GM20000 (cell line): Measurements from ENCODE around the gene DHRS1.
A peak's percentile ranks its signal among the peaks of the same experiment; 100 is the strongest.

Experiments
- DNase-seq: peaks from one replicate; pipeline ENCODE4 v3.0.0; 2012; ENCODE audit warnings: low spot score
- TF ChIP-seq, protein P1 (sequence below): IDR thresholded peaks from 2 replicates; pipeline ENCODE4 v1.5.1; 2012; ENCODE audit warnings: mild to moderate bottlenecking, control low read depth; ENCODE audit errors: extremely low read depth, missing control alignments

DHRS1 gene

DNA sequence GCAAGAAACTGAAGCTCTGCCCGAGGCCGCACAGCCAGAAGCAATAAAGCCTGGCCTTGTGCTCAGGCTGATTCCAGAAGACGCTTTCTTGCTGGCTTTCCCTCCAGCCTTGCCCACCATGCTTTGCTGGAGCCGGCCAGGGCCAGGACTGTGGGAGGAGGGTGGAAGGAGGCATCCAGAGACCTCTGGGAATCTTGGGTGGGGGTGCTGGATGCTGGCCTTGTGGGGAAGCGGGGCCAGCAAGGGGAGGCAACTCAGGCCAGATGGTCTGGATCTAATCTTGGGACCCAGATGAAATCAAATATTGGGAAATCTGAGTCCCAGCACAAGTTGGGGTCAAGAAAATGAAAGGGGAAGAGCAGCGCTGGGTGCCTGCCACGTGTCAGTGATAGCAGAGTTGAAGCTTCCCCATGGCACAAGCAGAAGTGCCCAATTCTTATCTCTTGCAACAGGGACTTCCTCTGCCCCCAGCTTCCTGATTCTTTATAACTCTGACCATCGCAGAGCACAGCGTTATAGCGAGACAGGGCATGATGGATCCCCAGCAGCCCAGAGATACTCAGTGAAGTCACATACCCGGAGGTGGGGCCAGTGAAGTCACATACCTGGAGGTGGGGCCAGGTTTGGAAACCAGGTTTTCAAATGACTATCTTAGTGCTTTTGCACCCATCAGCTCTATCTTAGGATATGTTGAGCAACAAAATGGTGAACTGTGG is 21.8 kb downstream of the DHRS1 start:
- DNase-seq: no peak
- TF ChIP-seq, protein P1, sequence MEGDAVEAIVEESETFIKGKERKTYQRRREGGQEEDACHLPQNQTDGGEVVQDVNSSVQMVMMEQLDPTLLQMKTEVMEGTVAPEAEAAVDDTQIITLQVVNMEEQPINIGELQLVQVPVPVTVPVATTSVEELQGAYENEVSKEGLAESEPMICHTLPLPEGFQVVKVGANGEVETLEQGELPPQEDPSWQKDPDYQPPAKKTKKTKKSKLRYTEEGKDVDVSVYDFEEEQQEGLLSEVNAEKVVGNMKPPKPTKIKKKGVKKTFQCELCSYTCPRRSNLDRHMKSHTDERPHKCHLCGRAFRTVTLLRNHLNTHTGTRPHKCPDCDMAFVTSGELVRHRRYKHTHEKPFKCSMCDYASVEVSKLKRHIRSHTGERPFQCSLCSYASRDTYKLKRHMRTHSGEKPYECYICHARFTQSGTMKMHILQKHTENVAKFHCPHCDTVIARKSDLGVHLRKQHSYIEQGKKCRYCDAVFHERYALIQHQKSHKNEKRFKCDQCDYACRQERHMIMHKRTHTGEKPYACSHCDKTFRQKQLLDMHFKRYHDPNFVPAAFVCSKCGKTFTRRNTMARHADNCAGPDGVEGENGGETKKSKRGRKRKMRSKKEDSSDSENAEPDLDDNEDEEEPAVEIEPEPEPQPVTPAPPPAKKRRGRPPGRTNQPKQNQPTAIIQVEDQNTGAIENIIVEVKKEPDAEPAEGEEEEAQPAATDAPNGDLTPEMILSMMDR: no peak

DNA sequence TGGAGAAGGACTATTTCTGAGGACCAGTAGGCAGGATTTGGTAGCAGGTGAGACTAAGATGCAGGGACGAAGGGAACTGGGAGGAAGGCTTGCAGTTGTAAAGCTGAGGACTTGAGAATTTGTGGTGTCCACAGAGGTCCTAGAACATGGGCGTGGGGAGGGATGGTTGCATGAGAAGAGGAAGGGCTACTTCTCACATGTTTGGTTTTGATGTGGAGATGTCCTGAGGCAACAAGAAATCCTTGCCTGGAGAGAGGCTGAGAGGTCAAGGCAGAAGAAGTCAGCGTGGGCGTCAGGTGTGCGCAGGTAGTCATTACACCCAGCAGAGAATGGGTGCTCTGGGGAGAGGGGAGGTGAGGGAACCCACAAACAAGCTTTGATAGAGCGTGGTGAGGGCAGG is 22.5 kb downstream of the DHRS1 start:
- no peak for DNase-seq
- TF ChIP-seq, protein P1: no peak

DNA sequence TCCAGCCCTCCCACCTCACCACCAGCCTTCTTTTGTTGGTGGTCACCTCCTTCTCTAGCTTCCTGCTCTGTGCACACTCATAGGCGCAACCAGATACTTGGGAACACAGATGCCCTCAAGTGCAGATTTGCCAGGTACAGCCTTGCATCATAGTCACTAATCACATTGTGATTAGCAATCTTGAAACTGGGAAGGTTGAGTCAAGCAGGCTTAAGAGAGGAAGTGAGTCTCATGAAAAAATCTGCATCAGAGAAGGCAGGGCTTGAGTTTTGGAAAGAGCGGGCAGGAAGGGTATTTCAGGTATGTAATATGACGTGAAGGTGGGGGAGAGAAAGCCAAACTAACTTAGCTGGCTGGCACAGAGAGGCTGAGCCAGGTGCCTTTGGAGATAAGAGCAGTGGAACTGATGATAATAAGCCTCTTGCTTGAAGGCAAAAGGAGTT is 25.5 kb downstream of the DHRS1 start:
- peak; percentile 79 for DNase-seq

DNA sequence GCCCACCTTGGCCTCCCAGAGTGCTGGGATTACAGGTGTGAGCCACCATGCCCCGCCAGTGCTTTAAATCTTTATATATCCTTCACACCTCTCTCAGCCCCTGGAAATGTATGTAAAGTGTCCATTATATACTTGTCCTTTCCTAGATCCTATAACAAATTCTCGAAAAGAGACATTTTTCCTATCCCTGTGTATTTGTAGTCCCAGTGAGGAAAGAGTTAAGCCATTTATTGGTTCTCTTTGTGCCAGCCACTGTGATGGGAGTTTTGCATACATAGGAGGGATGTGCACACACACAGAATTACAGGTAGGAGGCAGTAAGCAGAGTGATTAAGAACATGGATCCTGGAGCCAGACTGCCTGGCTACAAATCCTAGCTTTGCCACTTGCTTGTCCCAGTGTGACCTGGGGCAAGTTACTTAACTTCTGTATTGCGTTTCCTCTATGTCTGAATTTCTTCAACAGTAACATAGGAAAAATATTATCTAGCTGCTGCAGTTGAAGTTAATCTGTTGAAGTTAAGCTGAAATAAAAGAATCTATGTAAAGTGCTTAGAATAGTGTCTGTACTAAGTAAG is 26.1 kb downstream of the DHRS1 start:
- TF ChIP-seq, protein P1: no peak
- no peak for DNase-seq

More for the DNA sequence above, 25.5 kb downstream of the DHRS1 start:
- TF ChIP-seq, protein P1: no peak

DNA sequence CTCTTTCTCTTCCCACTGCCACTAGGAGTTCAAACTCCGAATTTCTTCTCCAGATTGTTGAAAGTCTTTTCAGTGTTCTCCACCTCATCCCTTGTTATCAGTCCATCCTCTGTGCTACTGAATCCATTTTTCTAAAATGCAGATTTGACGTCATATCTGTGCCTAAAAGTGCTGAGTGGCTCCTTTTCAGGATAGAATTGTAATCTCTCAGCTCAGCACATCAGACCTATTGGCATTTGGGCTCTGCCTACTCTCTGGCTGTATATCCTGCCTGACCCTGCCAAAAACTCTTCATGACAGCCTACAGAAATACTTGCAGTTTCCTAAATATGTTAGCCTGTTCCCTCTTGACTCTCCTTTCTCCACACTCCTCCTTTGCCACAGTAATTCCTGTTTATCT is 27.1 kb downstream of the DHRS1 start:
- DNase-seq: no peak
- TF ChIP-seq, protein P1: no peak

DNA sequence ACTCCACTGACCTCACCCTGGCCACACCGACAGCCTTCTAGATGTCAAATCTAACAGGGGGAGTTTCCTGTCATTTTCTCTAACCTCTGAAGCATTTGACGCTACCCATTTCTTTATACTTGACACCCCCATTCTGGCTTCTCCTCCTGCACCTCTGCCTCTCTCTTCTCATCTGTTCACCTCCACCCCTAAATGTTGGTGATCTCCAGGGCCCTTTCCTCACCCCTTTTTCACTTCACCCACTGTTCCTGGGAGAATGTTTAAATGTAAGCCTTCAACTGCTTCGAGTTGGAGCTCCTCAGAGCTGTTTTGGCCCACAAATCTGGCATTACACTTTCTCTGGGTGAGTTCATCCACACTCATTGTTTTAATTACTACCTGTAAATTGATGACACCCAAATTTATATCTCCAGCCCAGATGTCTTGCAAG is 27.7 kb downstream of the DHRS1 start:
- no peak for DNase-seq
- TF ChIP-seq, protein P1: no peak

DNA sequence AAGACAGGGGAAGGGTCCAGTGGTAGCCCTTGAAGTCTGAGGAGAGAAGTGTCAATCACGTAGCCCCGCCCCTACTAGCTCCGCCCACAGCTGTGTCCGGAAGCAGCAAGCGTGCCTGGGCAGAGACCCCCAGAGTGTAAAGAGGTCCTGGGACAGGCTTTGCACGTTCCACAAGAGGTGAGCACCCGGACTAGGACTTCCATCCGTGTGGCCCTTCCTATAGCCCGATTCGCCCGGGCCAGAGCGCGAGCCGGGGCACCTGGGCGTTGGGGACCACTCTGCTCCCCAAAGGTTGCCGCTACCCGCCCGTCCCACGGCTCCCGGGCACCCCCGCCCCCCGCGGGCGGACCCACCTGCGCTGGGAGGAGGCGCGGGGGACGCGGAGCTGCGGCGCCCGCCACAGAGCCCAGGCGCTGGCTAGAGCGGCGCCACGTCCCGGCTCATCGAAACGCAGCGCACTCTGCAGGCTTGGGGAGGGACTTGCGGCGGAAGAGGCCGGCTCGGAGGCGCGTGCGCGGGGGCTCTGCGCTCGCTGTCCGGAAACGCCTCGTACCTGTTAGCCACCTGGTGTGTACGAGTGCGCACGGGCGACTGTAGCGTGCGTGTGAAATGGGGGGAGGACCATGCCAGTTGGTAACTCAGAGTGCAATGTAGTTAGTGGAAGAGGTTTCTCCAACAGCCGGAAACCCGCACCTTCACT is 28.3 kb downstream of the DHRS1 start, which contains the start of gene RABGGTA:
Gene RABGGTA (minus strand): TSS at position 464 of the 700 bp plus-strand sequence. CDS start 482 bp downstream, outside the sequence.
- TF ChIP-seq, protein P1: peak; percentile 86
- peak; percentile 96 for DNase-seq
